Amniotic epithelial cell (primary cell): ENCODE data around the gene GFOD2.
A peak's percentile ranks its signal among the peaks of the same experiment; 100 is the strongest.

Source experiments
- DNase-seq: peaks from one replicate; pipeline ENCODE4 v3.0.0-alpha.2; 2010; ENCODE audit warnings: low read depth

GFOD2 gene

DNA sequence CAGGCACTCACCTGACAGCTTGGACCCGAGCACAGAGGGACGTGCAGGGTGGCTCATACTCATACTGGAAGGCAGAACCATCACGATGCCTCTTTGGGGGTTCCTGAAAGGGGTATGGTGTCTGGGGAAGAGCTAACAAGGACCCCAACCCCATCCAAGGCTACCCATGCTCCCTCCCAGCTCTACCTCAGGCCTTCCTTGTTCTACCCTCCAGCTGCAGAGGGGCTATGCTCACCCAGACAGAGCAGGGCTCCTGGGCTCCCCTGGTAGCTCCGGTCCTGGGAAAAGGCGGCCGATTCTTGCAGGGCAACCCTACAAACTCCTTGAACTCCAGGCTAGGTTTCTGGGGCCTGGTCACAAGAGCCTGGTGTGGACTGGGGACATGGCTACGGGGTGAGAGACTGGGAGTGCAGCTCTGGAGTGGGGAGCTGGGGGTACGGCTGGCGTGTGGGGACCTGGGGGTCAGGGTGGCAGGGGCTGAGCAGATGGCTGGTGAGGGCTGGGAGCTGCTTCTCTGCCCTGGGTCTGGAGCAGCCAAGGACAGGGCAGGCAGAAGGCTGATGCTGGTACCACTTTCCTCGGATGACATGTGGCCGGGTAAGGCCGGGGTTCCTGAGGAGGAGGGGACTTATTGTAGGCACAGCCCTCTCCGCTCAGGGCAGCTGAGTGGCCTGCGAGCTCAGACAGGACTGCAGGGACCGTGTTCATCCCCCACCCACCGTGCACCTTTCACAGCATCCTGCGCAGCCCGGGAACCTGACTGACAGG is 61.2 kb downstream of the GFOD2 start:
- no peak for DNase-seq

DNA sequence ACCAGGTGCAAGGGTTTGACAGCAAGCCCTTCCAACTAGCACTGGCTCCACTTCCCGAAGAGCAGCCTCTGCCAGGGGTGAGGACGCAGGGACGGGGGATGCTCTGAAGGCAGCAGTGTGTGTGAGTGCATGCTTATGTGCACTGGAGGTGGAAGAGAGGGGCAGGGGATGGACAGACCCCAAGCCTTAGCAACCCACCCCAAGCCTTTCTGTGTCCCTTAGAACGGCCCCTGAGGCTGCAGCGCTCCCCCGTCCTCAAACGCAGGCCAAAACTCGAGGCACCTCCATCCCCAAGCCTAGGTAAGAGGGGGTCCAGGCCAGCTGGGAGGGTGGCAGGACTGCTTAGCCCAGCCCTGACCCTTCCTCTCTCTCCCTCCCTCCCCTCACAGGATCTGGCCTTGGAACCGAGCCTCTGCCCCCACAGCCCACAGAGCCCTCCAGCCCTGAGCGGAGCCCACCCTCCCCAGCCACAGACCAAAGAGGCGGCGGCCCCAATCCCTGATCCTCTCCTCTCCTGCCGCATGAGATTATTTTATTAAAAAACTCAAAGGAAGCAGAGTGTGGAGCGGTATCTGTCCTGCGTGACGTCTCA is 62.0 kb downstream of the GFOD2 start:
- DNase-seq, result no peak

DNA sequence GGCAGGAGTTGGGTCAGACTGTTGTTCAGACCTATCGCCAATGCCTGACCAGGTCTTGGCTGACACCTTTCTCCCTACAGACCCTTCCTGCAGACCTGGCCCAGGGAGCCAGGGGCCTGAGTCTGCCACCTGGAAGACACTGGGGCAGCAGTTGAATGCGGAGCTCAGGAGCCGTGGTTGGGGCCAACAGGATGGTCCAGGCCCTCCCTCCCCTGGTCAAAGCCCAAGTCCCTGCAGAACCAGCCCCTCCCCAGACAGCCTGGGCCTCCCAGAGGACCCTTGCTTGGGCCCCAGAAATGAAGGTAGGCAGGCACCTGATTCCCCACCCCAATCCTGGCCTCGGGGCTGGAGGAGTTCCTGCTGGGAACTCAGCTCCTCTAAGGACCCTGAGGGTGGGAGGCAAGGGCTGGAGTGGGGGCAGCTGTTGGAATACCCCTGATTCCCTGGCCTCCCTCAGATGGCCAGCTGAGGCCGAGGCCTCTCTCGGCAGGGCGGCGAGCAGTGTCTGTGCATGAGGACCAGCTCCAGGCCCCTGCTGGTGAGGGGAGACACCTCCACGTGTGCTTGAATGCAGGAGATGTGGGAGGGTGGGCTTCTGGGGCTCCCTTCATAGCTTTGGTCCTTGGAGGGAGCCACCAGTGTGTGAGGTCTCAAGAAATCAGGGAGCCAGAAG is 62.6 kb downstream of the GFOD2 start:
- DNase-seq, result no peak

DNA sequence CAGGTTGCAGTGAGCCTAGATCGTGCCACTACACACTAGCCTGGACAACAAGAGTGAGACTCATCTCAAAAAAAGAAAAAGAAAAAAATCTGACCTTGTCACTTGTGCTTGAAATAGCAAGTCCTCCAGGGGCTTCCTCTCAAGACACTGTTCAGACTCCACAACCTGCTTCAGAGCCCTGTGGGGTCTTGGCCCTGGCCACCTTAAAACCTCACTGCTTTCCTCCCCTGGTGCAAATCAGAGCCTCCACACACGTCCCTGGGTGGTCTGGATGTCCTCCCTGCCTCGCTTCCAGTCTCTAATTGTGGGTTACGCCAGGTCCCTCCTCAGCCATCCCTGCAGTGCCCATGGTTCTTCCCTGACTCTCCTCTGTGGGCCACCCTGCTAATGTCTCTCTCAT is 63.8 kb downstream of the GFOD2 start:
- DNase-seq, result no peak

DNA sequence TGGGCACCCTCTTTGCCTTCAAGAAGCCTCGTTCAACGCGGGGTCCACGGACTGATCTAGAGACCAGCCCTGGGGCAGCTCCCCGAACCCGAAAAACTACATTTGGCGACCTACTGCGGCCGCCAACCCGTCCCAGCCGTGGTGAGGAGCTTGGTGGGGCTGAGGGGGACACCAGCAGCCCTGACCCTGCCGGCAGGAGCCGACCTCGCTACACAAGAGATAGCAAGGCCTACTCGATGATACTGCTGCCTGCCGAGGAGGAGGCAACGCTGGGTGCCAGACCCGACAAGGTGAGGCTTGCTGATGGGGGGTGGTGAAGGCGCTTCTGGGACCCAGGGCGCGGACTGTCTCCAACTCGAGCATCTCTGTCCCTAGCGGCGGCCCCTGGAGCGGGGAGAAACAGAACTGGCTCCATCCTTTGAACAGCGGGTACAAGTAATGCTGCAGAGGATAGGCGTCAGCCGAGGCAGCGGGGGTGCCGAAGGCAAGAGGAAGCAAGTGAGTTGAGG is 64.7 kb downstream of the GFOD2 start:
- DNase-seq, result no peak

DNA sequence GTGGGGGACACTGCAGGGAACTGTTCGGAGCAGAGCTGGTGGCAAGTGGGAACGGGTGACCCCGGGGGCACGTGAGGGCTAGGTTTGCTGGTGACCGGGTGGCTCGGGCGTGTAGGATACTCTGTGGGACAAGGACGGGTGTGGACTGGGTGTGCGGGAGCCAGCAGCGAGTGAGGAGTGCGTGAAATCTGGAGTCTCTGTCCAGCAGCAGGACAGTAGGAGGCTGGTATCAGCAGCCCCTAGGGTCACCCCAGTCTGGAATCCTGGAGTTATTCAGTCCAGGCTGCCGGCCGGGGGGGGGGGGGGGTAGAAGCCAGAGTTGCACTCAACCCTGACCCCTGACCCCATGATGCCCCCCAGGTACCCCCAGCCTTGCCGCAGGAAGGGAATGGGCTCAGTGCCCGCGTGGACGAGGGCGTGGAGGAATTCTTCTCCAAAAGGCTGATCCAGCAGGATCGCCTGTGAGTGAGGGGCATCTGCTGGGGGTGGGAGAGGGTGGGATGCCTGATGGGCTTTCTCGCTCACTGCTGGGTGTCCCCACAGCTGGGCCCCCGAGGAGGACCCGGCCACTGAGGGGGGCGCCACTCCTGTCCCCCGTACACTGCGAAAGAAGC is 65.2 kb downstream of the GFOD2 start:
- DNase-seq, result no peak

DNA sequence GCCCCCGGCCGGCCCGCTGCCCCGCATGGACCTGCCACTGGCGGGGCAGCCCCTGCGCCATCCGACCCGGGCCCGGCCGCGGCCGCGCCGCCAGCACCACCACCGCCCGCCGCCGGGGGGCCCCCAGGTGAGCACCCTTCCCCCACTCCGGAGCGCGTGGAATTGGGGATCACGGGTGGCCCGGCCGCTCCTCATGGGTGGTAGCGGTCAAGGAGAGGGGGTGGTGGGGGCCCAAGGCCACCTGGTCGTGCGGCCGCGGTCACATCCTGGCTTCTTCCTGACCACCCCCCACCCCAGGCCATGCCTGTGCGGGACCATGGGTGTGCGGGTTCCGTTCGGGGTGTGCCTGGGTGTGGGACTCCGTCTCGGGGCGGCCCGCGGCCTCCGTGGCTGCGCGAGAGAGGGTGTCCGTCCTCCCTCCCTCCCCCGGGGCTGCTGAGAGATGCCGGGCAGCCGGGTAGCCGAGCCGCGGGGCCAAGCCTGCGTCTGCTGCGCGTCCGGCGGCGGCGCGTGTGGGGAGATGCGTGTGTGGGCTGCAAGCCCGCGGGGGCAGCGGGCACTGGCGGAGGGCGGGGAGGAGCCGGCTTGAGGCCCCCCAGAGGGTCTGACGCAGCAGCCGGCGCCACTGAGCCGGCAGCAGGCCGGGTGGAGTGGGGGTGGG is 65.9 kb downstream of the GFOD2 start:
- DNase-seq, result no peak

DNA sequence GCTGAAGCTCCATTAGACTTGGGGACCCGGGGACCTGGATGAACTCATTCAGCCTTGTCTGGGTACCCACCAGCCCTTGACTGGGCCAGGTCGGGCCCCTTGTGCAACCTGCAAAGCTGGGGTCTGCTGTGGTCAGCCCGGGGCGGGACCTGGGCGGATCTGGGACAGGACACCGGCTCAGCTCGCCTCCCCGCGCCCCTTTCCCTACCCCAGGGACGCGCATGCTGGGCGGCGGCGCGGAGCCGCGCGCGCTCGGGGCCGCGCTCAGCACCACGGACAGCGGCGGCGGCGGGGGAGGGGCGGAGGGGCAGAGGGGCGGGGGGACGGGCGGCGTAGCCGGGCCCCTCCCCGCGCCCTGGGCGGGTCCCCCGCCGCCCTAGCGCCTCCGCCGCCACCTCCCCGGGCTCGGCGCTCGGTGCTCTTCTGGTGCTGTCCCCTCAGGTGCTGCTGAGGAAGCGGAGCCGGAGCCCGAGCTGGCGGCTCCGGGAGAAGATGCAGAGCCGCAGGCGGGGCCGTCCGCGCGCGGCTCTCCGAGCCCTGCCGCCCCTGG is 66.5 kb downstream of the GFOD2 start:
- DNase-seq, result no peak

DNA sequence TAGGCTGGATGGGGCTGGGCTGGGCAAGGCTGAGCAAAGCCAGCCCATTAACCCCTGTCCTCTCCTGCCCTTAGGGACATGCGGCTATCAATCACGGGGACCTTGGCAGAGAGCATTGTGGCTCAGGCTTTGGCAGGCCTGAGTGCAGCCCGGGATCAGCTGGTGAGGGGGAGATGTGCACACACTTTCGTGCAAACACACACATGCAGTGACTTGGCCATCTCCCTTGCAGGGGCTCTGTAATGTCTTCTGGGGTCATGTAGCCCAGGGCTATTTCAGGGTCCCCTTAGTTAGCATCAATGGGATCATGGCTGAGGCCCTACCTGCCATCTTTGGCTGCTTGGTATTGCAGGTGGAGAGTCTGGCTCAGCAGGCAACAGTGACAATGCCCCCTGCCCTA is 67.3 kb downstream of the GFOD2 start:
- DNase-seq, result no peak

DNA sequence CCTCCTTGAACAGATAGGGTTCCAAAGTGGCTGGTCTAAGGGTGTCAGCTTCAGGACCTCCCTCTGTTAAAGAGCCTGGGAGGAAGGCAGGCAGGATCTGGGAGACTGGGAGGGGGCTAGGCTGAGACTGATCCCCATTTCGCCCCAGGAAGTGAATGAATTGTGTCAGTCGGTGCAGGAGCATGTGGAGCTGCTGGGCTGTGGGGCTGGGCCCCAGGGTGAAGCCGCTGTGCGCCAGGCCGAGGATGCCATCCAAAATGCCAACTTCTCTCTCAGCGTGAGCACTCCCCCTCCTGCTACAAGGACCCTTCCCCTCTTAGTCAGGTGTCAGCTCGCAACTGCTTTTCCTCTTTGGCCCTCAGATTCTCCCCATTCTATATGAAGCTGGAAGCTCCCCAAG is 68.1 kb downstream of the GFOD2 start:
- DNase-seq, result no peak

DNA sequence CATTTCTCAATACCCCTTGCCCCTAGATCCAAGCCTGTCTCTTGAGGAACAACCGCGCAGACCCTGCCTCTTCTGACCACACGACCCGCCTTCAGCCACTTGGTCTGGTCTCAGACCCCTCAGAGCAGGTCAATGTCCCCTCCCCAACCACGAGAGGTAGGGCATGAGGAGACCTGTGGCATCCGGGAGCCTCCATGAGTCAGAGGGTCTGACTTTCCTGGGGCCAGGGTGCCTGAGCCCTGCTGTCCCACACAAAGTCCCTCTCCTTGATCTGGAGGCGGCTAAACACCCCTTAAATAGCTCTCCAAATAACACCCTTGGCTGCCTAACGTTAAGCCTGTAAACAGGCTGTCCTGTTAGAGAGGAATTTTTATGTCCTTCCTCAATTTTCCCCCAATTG is 69.1 kb downstream of the GFOD2 start:
- no peak for DNase-seq

DNA sequence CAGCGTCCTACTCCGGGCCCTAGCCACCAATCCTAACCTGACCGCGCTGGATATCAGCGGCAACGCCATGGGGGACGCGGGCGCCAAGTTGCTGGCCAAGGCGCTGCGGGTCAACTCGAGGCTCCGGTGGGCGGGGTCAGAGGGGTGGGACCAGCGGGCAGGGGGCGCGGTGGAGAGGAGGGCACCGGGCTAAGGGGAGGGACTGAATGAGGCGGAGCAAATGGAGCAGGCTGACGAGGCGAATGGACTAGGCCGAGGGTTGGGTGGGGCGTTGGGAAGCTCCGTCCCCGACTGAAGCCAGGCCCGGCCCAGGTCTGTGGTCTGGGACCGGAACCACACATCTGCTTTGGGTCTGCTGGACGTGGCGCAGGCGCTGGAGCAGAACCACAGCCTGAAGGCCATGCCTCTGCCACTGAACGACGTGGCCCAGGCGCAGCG is 69.6 kb downstream of the GFOD2 start:
- DNase-seq, result peak; percentile 34

DNA sequence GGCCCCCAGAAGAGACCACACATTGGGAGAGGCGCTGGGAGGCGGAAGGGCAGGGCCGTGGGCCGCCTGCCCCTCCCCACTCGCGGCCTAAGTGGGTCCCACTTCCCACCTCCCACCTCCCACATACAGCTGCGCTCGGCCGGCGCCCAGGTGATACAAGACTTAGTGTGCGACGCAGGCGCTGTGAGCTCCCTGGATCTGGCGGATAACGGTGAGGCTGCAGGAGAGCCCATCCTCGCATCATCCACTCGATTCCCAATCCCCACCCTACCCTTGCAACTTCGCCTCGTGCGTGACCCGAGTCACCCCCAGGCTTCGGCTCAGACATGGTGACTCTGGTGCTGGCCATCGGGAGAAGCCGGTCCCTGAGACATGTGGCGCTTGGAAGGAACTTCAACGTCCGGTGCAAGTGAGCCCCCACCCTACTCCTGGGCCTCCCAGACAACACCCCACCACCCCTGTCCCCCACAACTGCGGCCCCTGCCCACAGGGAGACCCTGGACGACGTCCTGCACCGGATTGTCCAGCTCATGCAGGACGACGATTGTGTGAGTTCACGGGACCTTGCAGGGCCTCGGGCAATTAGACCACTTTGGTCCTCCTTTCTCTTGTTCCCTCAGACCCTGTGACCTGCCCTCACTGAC is 70.2 kb downstream of the GFOD2 start:
- no peak for DNase-seq

DNA sequence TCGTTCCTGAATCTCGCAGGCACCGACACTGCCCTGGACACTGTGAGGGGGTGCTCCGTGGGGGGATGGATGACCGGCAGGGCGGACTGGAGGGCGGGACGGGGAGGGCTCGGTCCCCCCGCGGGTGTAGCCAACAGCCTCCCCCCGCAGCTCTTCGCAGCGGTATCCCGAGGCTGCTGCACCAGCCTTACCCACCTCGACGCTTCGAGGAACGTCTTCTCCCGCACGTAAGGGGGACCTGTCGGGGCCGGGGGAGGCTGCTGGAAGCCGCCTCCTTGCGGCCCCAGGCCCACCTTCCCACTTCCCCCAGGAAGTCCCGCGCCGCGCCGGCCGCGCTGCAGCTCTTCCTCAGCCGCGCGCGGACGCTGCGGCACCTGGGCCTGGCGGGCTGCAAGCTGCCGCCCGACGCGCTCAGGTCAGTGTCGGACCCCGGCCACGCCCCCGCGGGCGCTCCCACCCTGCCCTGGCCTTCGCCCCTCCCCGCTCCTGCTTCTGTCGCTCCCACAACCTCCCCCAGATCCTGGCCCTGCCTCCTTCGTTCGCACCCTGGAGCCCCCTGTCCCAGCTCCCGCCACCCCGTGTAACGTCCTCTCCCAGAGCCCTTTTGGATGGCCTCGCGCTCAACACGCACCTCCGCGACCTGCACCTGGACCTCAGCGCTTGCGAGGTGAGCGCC is 70.9 kb downstream of the GFOD2 start:
- DNase-seq, result no peak

DNA sequence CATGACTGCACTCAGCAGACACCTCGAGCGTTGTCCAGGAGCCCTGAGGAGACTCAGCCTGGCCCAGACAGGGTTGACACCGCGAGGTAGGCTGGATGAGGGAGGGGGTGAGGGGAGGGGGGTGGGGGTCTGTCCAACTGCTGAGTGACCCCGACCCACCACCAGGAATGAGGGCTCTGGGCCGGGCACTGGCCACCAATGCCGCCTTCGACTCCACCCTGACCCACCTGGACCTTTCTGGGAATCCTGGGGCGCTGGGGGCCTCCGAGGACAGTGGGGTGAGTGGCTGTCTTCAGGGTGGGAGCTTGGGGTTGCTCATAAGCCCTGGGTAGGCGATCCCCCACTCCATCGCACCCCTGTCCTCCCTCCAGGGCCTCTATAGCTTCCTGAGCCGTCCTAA is 71.4 kb downstream of the GFOD2 start:
- DNase-seq, result no peak

DNA sequence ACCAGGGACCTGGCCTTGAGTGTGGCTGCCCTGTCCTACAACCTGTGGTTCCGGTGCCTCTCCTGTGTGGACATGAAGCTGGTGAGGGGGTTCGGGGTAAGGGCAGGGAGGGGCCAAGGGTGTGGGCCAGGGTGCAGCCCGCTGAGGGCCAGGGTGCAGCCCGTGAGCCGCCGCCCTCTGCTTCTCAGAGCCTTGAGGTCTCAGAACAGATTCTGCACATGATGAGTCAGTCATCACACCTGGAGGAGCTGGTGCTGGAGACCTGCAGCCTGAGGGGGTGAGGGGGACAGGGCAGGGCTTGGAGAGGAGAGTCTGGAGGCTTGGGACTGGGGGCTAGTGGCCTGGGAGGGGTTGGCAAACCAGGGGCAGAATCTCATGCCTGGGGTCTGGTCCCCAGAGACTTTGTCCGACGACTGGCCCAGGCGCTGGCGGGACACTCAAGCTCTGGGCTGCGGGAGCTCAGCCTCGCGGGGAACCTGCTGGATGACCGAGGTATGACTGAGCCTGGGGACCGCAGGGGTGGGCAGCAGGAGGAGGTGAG is 71.9 kb downstream of the GFOD2 start:
- no peak for DNase-seq

DNA sequence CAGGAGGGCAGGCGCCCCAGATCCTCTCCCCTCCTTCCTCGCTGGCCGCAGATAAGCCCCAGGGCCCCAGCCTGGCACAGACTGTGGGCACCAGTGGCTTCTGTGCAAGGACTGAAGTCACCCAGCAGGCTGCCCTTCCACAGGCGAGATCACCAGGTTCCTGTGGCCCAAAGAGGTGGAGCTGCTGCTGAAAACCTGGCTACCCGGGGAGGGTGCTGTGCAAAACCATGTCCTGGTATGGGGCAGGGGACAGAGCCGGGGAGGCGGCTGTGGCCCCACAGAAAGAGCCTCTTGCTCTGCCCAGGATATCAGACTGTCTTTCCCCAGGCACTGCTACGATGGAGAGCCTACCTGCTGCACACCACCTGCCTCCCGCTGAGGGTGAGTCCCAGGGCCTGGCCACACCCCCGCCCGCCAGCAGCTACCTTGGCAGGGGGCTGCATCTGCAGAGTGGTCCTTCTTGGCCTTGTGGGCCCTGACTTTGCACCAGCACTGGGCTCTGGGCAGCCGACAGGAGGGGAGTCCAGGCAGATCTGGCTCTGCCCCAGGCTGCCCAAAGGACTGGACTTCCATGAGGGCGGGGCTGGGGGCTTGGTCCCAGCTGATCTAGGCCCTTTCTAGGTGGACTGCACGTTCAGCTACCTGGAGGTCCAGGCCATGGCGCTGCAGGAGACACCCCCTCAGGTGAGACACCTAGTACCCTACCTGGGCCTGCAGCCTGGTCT is 73.6 kb downstream of the GFOD2 start:
- no peak for DNase-seq

DNA sequence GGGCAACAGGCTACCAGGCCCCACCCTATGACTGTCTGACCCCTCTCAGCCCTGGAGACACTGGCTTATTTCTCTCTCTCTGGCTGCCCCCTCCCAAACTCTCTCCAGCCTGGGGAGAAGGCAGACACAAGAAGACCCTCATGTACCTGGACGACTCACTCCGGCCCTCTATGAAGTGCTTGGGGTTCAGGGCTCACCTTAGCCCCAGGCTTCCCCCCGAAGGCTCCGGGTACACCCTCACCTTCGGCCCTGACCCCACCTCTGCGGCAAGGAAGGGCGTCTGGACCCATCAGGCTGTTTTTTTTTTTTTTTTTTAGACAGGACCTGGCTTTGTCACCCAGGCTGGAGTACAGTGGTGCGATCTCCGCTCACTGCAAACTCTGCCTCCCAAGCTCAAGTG is 75.1 kb downstream of the GFOD2 start:
- no peak for DNase-seq

DNA sequence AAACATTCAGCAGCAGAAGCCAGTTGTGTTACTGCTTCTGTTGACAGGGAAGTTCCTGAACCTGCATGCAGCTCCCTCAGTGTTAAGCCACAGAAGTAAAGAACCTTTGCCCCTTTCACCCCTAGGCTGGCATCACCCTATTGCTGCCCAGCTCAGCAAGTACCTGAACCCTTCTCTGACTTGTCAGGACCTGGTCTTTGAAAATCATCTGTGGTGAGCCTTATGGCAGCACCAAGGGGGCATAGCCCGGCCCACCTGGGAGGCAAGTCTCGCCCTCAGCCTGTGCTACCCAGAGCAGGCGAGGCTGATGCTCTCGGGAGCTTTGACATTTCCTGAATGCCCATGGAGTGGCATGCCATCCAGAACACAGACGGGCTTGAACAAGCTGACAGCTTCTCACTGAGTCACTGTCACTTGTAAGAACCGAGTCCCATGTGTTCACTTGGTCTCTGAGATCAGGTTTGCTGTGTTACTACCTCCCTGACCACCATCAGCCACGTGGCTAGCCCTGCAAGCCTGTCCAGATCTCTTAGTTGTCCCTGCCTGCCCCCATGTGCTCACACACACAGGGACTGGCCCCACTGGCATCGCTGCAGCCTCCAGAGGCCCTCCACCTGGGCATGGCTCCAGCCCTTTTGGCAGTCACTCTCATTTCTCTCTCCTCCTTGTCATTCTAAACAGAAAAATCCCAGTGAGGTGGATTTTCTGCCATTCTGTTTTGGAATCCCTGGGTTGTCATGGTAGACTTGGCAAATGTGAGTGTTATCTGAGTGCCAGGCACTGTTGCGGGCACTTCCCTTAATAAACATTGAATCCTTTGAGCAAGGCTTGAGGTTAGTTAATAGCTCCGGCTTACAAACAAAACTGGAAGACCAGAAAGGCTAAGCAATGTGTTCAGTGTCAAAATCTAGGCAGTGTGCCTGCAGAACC is 77.1 kb downstream of the GFOD2 start:
- no peak for DNase-seq
